NCI-H146 (cell line): ENCODE measurements around the gene P2RY6.

Source experiments
- DNase-seq: peaks from one replicate; lab custom pipeline; 2025; lab: John Stamatoyannopoulos, UW

Gene P2RY6

DNA sequence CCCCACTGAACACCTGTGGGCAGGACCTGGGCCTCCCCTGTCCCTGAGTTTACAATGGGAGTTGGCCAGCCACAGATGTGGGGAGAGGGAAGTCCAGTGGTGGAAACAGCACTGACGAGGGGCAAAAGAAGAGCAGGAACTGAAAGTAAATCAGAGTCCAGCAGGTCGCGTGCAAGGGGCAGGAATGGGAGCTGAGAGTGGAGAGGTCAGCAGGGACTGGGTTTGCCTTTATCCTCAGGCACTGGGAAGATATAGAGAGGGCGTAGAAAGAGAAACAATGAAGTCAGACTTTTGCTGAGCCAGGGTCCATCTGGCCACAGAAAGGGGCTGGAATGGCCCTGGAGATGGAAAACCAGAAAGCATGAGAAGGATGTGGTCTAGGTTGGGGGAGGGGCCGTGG, 8.5 kb downstream of the P2RY6 start:
- DNase-seq: no peak

DNA sequence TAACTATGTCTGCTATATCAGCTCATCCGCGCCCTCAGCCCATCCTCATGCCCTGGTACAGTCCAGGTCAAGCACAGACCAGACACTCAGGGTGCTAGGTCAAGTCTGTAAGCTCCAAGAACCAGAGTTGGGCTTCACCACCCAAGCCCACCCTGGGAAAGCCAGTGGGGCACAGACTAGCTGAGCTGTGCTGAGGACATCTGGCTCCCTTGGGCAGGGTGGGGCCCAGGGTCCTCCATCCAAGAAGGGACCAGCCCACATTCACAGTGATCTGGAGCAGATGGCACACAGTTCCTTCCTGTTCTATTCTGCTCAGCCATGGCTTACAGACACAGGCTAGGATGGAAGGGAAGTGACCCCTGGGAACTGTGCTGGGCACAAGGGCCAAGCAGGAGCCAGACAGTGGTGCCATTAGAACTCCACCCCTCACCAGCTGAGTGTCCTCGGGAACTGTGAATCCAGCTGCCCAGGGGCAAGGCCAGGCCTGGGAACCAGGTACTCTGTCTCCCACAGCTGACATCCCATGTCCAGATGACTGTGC, 9.1 kb downstream of the P2RY6 start:
- no peak for DNase-seq

DNA sequence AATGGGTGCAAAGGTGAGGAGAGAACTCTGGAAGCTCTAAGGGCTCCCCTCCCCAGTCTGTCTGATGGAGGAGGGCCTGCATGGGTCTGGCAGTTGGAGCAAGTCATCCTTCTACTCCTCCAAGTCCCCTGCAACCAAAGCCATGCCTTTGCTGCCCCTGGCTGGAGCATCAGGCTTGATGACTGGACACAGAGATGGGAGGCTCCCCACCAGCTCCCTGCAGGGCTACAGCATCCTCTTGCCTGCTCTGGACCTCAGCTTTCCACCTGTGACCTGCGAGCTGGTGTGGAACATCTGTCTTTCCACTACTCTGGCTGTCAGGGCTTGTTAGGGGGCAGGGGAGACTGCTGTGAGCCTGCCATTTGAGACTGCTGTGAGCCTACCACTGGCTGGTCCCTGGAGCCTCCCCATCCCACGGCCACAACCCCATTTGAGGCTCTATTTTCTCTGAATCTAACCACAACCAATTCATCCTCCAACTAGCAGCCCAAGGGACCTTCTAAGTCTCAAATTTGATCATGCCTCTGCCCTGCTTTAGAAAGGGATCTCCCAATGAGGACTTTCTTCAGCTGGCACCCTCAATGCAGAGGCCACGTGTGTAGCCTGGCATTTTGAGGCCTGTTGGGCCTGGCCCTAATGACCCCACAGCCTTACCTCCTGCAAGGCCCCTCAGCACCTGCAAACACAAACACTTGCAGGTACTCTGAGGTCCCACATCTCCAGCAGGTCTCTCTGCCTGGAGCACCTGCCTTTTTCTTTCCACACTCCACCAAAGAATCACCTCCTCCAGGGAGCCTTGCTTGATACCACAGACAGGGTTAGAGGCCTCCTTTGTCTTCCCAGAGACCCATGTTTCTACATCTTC, 9.9 kb downstream of the P2RY6 start:
- DNase-seq: no peak

DNA sequence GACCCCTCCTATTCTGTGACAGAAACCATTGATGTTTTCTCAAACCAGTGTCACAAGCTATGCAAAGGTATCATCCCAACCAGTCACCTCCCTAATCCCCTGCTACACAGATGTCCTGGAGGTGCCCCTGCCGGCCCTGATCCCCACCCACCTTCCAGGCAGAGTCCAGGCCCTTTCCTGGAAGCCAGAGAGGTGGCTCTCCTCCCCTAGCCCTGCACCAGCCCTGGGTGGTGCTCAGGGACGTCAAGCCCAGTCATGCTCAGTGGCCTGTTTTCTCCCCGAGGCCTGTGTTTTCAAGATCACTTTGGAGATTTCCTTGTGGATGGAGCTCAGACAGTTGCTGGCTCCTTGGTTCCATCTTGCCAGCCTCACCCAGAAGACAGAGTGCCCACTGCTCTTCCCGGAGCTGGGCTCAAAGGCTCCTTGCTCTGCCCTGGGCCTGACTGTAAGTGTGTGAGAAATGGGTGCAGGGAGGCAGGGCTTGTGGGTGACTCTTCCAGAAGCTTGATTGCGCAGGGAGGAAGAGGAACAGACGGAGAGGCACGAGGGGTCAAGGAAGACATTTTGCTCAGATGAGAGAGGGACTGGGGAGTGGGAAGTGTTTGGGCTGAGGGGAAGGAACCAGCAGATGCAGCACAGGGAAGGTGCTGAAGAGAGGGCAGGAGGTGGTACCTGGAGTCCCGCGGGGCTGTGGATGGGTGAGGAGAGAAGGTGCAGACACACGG, 11.3 kb downstream of the P2RY6 start:
- DNase-seq: no peak

DNA sequence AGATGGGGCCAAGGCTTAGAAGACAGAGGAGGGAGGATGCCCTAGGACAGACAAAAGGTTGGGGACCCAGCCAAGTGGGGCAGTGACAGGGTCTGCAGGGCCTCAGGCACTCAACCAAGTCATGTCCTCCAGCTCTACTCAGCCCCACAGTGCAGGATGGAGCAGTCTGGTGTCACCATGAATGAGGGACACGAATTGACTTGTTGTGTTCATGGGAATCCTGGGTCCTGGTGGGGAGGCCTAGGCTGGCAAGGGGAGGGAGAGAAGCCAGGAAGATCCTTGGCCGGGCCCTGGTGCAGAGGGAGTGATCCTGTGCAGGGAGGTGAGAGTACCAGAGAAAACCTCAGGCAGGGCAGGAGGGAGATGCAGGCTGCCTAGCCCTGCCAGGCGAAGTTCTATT, 12.0 kb downstream of the P2RY6 start:
- no peak for DNase-seq

DNA sequence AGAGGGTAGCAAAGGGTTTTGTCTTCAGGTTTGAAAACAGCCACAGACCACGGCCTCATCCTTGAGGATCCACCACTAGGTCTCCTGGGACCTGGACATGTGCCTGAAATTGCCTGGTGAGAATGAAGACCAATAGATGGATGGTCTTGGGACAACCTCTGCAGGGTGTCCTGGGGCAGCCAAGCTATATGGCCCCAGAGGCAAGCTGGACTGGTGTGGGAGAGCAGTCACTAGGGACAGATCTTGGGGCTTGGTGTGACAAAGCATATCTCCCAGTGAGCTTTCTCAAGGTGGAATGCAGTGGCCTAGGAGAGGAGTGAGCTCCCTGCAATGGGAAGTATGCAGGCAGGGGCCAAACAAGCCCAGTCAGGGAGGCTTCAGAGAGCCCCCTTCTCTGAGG, 13.6 kb downstream of the P2RY6 start:
- DNase-seq: no peak

DNA sequence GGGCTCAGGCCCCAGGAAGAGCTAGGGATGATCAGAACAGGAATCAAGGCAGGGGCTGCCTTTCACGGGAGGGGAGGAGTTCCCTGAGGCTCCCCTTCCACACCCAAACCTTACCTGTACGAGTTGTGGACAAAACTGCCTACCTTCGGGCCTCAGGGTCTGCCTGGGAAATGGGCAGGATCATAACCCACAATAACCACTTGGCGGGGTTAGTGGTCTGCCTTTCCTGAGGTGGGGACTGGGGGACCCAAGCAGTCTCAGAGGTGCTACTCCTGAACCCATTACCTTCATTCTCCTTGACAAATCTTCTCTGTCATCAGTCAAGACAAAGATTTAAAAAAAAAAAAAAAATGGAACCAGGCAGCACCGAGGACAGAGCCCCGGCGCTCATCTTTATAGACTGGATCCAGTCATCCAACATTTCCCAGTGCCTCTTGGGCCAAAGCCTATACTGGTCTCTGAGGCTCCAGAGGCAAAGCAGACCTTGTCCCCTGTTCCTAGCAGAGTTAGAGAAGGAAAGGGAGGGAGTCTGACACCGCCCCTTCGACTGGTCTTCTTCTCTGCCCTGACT, 14.2 kb downstream of the P2RY6 start:
- DNase-seq: no peak

DNA sequence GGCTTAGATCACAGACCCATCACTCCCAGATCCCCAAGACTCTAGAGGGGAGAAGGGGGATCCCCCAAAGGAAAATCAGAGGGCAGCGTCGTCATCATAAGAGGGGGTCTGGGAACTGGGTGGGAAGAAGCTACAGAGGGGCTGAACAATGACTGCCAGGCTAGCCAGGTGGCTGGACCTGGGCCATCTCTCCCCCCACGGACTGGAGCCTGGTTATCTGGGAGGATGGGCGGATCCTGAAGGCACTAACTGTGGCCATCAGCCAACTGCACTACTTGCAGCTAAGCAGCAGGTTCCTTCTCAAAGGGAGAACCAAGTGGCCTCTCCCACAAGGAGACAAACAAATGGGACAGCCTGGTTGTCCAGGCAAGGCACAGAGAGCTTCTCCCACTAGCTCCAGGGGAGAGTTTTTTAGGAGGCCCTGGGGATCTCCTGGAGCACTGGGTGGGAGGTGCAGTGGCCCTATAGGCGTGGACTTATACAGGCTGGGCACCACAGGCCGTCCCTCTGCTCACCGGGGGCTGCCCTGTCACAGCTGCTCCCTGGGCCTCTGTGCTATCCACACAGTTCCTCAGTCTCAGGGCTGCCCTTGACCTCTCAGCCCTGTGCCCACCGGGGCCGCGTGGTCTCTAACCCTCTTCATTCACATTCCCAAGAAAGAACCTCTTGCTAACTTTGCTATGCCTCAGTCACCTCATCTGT, 15.4 kb downstream of the P2RY6 start:
- DNase-seq: no peak

DNA sequence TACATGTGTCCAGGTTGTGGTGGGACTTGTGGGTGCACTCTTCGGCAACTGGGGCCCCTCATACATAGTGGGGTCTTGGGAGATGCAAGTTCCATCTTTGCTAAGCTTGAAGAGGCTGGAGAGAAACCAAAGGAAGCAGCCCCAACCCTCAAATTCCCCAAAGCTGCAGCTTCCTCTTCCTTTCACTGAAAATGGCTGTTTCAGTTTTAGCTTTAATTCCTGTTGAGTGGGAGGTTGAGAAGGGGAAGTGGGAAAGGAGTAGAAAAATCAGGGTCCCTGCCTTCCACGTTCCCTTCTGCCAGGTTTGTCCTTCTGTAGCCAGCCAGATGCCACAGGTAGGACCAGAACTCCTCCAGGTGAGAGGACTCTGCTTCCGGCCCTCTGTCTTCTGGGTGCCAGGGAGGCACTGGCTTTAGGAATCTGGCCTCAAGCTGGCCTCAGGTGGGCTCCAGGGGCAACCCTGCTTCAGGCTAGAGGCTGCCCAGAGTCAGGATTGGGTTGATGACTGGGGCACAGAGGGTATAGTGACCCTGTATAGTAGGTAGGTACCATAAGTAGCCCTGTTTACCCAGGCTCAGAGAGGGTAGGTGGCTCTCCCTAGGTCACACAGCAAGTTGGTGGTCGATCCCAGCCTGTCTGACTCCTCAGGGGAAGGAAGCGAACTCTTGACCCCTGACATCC, 16.2 kb downstream of the P2RY6 start:
- no peak for DNase-seq

DNA sequence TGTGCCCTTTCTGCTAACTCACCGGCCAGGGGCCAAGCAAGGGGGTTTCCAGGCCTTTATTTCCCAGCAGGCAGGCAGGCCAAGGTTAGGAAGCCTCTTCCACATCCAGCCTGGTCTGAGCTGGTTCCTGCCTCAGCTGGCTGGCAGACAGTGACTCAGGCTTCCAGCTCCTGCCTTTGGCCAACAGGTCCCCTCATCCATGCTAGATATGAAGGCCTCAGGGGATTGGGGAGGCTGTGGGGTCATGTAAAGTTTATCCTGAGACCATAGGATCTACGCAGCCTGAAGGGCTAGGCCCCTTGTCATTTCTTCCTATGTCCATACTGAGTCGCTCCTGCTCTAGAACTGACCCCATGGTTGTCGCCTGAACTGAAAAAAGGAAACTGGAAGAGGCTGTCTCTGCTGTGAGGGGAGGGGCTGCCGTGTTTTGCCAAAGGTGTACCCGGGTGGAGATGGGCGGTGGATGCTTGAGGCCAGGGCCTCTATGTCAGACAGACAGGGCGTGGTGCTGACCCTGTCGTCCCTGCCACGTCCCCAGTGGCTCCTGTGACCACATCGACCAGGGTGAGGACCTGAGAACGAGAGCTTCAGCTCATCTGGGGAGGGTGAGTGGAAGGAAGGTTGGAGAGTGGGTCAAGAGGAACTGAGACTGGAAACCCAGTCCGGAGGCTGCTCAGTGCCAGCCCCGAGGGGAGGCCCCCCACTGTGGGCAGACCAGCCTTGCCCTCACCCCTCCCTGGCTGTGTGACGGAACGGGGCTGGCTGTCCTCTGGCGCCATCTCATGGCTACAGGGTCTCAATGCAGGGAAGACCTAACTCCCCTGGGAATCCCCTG, 17.0 kb downstream of the P2RY6 start:
- DNase-seq: peak; percentile 43

DNA sequence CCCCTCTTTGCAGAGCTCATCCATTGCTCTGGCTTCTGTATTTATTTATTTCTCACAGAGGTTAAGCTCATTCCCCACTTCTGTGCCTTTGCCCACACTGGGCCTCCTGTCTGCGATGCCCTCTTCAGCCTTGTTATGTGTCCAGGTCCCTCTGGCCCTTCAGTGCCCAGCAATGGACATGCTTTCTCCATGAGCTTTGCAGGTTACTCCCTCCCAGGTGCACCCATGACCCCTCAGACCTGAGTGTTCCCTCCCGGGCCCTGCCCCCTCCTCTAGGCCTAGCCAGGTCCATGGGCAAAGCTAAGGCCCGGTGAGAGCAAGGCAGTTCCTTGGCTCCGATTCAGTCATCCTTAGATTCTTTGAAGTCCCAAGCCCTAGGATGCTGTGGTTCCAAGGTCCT, 18.4 kb downstream of the P2RY6 start:
- no peak for DNase-seq

DNA sequence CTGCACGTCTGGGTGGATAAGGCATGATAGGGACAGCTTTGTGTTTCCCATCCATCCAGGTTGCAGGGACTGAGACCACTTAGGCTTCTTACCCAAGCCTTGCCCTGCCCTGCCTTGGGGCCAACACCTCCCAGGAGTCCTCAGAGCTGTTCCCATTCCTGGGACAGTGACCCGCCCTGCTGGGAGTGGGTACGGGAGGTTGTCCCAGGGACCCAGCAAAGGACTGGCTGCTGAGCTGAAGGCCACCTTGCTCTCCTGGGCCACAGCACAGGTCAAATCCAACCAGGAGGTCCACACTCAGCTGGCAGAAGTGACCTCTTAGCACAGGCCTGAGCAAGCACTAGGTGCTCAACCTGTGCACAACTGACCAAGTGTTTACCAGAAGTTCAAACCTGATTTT, 19.1 kb downstream of the P2RY6 start:
- DNase-seq: no peak

DNA sequence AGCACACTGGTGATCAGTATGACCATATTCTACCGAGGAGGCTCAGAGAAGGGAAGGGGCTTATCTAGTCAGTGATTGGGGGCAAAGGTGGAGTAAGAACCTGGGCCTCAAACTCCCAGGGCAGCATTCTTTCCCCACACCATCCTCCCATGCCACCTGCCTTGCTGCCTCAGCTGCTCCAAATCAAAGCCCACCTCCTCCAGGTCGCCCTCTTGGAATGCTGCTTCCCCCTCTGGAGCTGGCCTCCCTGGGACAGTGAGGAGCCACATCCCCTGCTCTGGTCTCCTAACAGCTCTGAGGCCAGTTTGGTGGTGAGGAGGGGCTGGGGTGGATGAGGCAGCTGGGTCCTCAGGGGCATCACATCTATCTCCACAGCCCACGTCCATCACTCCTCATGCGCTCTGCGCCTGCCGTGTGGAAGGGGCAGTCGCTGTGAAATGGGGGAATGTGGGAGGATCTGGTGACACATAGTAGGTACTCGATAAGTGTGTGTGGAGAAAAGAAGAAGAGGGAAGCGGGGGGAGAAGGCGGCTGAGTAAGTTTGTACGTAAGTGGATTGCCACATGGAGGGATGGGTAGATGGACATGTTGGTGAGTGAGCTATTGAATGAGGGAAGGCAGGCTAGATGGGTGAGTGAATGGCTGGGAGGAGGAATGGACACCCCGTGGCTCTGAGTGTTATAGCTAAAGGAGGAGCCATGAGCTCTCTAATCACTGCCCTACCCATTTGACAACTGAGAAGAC, 19.8 kb downstream of the P2RY6 start:
- DNase-seq: no peak

DNA sequence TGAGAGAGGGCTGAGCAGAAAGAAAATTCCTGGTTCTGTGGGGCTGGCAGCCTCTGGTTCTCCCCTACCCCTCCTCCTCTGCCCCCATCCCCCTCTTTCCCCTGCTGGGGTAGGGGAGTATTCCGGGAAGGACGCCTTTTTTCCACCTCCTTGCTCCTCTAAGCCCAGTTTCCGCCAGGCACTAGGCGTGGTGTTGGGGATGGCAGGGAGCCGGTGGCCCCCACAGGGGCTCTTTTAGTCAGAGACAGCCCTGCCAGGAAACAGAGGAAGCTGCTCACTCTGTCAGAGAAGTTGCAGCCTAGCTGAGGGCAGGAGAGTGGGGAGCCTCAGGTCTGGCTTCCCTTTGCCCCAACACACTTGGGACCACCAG, 20.4 kb downstream of the P2RY6 start:
- DNase-seq: no peak

DNA sequence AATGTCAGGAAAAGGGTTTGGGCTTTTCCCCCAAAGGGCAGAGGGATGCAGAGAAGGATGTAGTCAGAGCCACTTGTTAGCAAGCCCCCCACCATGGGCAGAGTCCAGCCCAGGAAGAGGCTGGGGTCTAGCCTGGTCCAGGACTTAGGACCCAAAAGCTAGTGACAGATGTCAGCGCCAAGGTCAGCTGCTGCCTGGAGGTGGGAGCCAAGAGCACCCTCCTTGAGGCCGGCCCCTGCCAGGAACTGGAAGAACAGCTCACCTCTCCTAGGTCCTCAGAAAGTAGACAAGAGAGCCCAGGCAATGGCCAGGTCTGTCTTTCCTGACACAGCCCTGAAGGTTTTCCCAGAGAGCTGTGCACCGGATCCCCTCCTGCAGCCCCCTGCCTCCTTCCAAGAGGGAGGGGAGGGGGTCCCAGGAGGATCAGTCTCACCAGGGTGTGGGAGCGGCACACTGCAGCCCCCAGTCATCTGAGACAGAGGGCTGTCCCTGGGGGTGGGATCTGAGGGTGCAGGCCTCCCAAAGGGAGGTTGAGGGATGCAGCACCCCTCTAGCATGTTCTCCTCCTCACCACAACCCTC, 21.3 kb downstream of the P2RY6 start:
- DNase-seq: no peak

DNA sequence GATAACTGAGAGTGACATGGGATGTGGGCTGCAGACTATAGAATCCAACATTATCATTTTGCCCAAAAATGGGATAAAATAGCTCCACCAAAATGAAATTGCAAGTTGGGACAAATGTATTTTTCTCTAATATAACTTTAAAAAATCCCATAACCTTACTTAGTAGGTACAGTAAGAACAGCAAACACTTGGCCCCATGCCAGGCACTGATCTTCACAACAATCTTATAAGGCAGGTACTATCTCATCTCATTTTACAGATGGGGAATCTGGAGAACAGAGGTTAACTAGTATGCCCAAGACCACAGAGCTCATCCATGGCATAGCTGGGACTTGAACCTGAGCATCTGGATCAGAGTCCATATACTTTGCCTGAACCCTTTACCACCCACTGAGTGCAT, 22.5 kb downstream of the P2RY6 start:
- no peak for DNase-seq

DNA sequence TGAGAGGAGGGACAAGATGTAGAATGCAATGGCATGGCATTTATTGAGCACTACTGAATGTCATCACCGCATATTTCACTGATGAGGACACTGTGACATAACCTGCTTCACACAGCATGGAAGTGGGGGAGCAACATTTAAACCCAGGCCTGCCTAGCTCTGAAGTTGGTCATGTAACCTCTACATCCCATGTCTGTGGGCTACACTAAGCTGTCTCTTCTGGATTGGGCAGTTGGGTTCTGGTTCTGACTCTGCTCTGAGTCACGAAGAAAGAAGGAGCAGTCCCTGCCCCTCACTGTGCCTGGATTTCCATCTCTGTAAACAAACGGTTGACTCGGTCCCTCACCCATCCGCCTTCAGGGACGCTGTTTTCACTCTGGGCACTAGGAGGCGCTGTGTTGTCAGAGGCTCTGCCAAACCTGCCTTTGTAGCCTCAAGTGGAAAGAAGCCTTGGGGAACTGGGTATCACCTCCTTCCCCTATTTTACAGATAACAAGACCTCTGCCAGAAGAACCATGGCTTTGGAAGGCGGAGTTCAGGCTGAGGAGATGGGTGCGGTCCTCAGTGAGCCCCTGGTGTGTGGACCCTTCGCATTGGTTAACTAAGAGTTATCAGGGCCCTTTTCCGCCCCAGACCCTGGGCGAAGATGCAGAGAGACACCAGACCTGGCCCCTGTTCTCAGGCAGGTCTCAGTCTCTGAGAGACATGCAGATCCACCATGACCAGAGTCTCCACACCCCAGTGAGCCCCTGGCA, 23.3 kb downstream of the P2RY6 start:
- DNase-seq: peak; percentile 48

DNA sequence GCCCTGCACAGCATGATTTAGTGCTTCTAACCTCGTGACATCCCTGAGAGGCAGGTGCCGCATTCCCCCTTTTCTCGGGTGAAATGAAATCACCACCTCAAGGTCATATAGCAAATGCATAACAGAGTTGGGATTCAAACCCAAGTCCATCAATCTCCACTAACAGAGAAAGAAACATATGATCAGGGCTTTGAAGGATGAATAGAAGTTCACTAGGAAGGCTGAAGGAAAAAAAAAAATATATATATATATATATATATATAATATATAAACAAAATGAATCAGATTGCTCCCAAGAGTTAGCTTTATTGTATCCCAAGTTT, 23.8 kb downstream of the P2RY6 start:
- DNase-seq: no peak
